Left lung (tissue), 10 donors: ENCODE results near the gene LOXHD1. TPM values are rescaled to one million over a fixed set of nuclear protein-coding genes. Genes with fewer than 3 reads are reported as not detected.

Source experiments
- ATAC-seq: fragments of 200-7000 bp; cut with Tn5 transposase; one replicate; pipeline ENCODE4 v1.9.1; 2020; ENCODE audit warnings: moderate library complexity
- DNase-seq, 4 donors: peaks; one replicate each; pipeline ENCODE4 v3.0.0-alpha.2; 2013 to 2020
- H3K27ac ChIP-seq, 2 donors: fragments of 200-600 bp; sonication (generic) in 1 of 2; one replicate each; pipeline versions ENCODE4 v1.5.0 to v1.8.0; 2020 to 2021
- H3K27me3 ChIP-seq, 2 donors: fragments of 200-600 bp; sonication (generic) in 1 of 2; one replicate each; pipeline versions ENCODE4 v1.5.0 to v1.8.0; 2020 to 2021
- H3K36me3 ChIP-seq, 2 donors: fragments of 200-600 bp; sonication (generic) in 1 of 2; one replicate each; pipeline versions ENCODE4 v1.5.0 to v1.8.0; 2020 to 2021
- H3K4me1 ChIP-seq, 2 donors: fragments of 200-600 bp; one replicate each; pipeline ENCODE4 v1.8.0; 2021
- H3K4me3 ChIP-seq, 2 donors: fragments of 200-600 bp; sonication (generic) in 1 of 2; one replicate each; pipeline versions ENCODE4 v1.5.0 to v1.8.0; 2020 to 2021; ENCODE audit warnings: mild to moderate bottlenecking in 1 of 2
- H3K9me3 ChIP-seq, 2 donors: fragments of 200-600 bp; sonication (generic) in 1 of 2; one replicate each; pipeline versions ENCODE4 v1.5.0 to v1.8.0; 2020 to 2021
- CTCF ChIP-seq, 2 donors: fragments of 200-600 bp; sonication (generic) in 1 of 2; IDR thresholded peaks; one replicate each; pipeline versions ENCODE4 v1.5.0 to v1.8.0; 2021; ENCODE audit warnings: antibody characterized with exemption in 2 of 2
- intact Hi-C, 2 donors: fragments of 100-400 bp; cut with DNase I; formaldehyde crosslinking; loops; one replicate each; pipeline versions ENCODE4 v1.11.2 to v1.14.2; 2022
- polyA plus RNA-seq, 6 donors: library from polyadenylated mRNA; unstranded; fragments of 120-200 nt; gene quantifications; one replicate each; pipeline ENCODE4 v1.2.1, GENCODE V29; 2013; ENCODE audit not compliant: insufficient read length in 6 of 6
- total RNA-seq, 2 donors: library from RNA; stranded (reverse); fragmentation: NEBNext Ultra II Directional; extraction: Animal tissue kit (Norgen Biotek cat#: 25700); gene quantifications; one replicate each; pipeline ENCODE4 v1.2.1, GENCODE V29; 2021
- donor health status: DM: no; HTN: yes; CAD: no.
- donor health status: DM: no; HTN: no; CAD: no.

Gene LOXHD1
- total and polyA plus RNA-seq, 8 donors = 0.52 to 2.0 (median 1.2) TPM

- Histone ChIP-seq H3K9me3 (no peaks in the 10 kb centered on the region), H3K4me1 (no peaks in the 10 kb centered on the region), H3K36me3 (no peaks in the 10 kb centered on the region), H3K27ac (no peak overlapping the region), H3K4me3 (no peak overlapping the region), H3K27me3 (no peaks in the 10 kb centered on the region)
- DNase-seq (no peak), ATAC-seq (no peak)
- intact Hi-C loops = no loop called here
- TF ChIP-seq CTCF (IDR thresholded peaks at IDR 0.05) = no peak
Measured at GRCh38 chr18:46591783-46592391, 65.1 kb downstream of the LOXHD1 start.

GRCh38 chr18:46590103-46590502 is 66.9 kb downstream of the LOXHD1 start:
- DNase-seq (no peak), ATAC-seq (no peak)
- H3K36me3 ChIP-seq = no peaks in the 10 kb centered on the region
- H3K4me3 ChIP-seq = no peak overlapping the region
- intact Hi-C loops = no loop called here
- TF ChIP-seq CTCF (IDR thresholded peaks at IDR 0.05) = no peak
- H3K4me1 ChIP-seq = no peaks in the 10 kb centered on the region
- H3K9me3 ChIP-seq = no peaks in the 10 kb centered on the region
- H3K27me3 ChIP-seq = no peaks in the 10 kb centered on the region
- no peak overlapping the region for H3K27ac ChIP-seq

- Histone ChIP-seq H3K4me3 (no peak overlapping the region), H3K27ac (no peak overlapping the region), H3K4me1 (no peaks in the 10 kb centered on the region), H3K27me3 (no peaks in the 10 kb centered on the region), H3K36me3 (no peaks in the 10 kb centered on the region), H3K9me3 (no peaks in the 10 kb centered on the region)
- DNase-seq (no peak), ATAC-seq (no peak)
- intact Hi-C loops = no loop called here
- TF ChIP-seq CTCF (IDR thresholded peaks at IDR 0.05) = no peak
Measured at GRCh38 chr18:46588971-46589660, 67.9 kb downstream of the LOXHD1 start.

GRCh38 chr18:46587600-46587999 is 69.4 kb downstream of the LOXHD1 start:
- DNase-seq = no peak
- no peak for TF ChIP-seq CTCF (IDR thresholded peaks at IDR 0.05)
- H3K4me1 ChIP-seq = no peaks in the 10 kb centered on the region
- H3K27me3 ChIP-seq = no peaks in the 10 kb centered on the region
- no peaks in the 10 kb centered on the region for H3K36me3 ChIP-seq
- no peak overlapping the region for H3K4me3 ChIP-seq
- no peak for ATAC-seq
- H3K9me3 ChIP-seq = no peaks in the 10 kb centered on the region
- intact Hi-C loops = no loop called here
- H3K27ac ChIP-seq = no peak overlapping the region

GRCh38 chr18:46583711-46584110 is 73.3 kb downstream of the LOXHD1 start:
- H3K36me3 ChIP-seq = no peaks in the 10 kb centered on the region
- H3K9me3 ChIP-seq = peaks cover 0 to 17% of the 10 kb centered on the region in 2 donors
- DNase-seq (no peak), ATAC-seq (no peak)
- no peaks in the 10 kb centered on the region for H3K4me1 ChIP-seq
- intact Hi-C loops = no loop called here
- no peak overlapping the region for H3K4me3 ChIP-seq
- H3K27me3 ChIP-seq = no peaks in the 10 kb centered on the region
- H3K27ac ChIP-seq = no peak overlapping the region
- no peak for TF ChIP-seq CTCF (IDR thresholded peaks at IDR 0.05)
